ENCODE measurements around the gene SLC25A24.
"Not testable (repeated sequence)": the region's sequence is repeated elsewhere in the genome, so short reads cannot be mapped to it uniquely, and the experiment has no call there.

Gene SLC25A24

DNA sequence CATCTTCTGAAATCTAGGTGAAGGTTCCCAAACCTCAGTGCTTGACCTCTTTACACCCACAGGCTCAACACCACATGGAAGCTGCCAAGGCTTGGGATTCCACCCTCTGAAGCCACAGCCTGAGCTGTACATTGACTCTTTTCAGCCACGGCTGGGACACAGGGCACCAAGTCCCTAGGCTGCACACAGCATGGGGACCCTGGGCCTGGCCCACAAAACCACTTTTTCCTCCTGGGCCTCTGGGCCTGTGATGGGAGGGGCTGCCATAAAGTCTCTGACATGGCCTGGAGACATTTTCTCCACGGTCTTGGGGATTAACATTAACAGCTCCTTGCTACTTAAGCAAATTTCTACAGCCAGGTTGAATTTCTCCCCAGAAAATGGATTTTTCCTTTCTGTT is 67.8 kb downstream of the SLC25A24 start:
- DNase-seq, result not testable (repeated sequence)

DNA sequence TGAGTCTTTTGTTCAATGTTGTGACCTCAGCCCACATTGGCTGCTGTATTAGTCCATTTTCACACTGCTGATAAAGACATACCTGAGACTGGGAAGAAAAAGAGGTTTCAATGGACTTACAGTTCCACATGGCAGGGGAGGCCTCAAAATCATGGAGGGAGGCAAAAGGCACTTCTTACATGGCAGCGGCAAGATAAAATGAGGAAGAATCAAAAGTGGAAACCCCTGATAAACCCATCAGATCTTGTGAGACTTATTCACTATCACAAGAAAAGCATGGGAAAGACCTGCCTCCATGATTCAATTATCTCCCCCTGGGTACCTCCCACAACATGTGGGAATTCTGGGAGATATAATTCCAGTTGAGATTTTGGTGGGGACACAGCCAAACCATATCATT is 68.9 kb downstream of the SLC25A24 start:
- not testable (repeated sequence) for DNase-seq

DNA sequence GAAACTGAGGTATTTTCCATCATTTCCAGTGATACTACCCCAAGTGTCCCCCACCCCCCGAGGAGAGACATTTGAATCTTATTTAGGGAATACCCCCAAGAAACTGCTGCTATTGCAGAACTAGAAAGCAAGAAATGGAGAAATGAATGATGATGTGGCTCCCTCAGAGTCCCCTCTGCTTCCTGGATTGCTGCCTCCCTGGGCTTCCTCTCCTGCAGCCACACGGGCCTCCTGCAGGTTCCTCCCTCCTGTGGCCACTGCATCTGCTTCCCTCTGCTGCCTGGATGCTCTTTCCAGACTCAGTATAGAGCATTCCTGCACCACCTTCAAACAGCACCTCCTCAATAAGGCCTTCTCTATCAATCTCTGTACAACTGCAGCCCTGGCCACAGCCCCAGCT is 69.3 kb downstream of the SLC25A24 start:
- peak in 1 of 2 donors; percentile 71 for DNase-seq

DNA sequence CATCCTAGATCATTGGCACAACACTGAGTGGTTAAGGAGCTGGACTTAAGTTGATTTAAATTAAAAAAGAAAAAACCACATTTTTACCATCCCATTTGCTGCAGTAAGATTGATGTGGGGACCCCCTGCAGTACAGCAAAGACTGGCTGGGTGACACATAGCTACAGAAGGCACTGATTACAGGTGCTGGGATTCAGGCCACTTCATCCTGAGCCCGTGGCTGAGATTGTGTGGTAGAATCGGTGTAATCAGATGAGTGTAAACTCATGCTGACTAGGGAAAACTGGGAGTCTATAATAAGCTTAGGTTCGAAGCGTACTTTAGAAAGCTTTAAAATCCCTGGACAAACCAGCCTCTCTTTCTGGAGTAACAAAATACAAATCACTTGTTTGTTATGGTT is 70.1 kb downstream of the SLC25A24 start:
- DNase-seq, result no peak

DNA sequence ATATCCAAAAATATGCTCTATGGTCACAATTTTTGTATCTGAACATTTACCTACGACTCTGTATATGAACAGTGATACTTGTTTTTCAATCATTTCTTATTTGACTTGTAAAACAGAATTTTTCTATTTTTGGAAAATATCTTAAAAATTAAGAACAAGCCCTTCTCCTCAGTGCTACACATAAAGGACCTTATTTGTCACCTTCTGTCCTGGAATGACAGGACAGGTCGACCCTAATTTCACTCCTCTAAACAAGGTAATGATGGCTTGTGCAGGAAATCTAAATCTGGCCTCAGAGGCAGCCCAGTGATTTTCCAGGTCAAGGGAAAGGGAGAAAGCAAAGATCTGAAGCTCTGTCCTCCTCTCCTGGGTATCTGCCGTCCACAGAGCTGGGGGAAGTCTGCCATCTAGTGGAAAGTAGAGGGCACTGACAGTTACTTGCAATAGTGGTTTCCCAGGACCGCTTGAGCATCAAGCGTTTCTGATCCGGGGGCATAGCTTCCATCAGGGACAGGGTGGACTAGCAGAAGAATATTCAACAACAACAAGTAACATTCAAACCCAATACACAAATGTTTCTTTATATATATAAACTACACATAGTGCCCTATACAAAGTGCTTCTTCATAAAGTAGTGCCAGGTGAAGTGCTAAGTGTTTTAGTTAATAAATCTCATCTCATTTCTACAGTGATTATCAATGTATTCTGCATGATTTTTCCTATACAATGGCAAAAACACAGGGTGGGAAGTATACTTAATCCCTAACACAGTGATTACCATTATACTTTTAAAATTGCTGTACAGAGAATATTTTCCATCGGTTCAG is 74.6 kb downstream of the SLC25A24 start:
- DNase-seq, result peak; percentile 32 to 69

DNA sequence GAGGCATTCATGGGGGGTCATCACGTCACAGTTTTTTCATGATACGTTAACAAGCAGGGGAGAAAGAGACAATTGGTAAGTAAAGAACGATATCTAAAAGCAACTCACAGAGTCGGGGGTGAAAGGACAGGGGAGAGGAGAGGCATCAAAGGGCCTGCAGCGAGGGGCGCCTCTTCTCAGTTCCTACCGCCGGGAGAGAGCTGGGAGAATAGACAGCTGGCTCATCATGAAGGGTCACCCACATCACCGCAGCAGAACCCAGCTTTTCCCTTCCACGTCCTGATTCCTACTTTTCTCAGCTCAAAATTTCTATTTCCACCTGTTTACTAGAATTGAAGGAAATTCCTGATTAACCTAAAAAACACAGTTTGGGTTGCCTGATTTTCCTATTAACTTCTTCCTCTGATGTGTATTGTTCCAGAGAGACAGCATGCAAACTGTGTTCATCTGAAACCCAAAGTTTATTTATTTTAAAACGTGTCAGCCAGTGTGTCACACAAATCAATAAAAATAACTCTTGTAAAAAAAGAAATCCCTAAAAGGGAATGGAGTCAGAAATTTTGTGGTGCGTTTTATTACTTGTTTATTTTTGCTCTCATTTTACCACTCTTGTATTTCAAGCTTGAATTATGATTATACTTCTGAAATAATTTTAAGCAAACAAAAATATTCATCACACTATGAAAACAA is 75.4 kb downstream of the SLC25A24 start:
- no peak for DNase-seq

DNA sequence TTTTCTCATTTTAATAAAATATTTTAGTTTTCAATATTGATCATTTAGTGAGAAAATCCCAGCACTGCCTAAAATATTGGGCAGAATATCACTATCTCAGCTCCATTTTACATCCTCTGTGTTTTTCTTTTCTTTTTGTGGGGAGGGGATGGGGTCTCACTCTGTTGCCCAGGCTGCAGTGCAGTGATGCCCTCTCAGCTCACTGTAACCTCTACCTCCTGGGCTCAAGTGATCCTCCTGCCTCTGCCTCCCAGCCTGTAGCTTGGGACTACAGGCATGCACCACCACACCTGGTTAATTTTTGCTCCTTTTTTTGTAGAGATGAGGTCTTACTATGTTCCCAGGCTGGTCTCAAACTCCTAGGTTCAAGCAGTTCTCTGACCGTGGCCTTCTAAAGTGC is 76.1 kb downstream of the SLC25A24 start:
- DNase-seq, result no peak

DNA sequence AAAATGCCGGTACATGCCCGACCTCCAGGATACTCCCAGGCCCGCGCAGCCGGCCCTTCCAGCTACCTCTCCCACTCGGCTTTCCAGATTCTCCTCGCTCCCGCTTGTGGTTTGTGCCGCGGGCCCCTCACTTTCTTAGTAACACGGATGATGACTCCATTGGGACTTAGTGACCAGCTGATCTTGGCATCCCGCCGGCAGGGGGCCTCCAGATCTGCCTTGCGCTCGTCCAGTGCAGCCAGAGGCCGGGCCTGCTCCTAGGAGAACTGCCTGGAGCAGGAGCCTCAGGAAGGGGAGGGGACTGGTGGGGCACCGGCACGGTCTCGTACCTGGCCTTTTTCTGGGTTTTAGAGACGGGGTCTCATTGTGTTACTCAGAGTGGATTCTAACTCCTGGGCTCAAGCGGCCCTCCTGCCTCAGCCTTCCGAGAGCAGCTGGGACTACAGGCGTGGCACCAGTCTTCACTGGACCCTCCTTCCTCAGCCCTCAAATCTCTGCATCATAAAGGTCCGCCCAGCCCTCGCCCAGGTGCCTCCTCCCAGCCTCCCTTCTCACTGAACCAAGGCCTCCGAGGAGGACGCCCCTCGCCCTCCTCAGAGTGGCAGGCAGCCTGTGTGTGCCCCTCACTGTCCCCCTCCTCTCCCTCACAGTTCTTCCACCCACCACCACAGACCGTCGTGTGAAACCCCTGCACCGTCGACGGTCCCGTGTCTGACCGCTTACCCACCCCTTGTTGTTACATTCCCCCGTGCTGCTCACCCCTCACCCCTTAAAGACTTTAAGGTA is 78.6 kb downstream of the SLC25A24 start:
- DNase-seq, result no peak

DNA sequence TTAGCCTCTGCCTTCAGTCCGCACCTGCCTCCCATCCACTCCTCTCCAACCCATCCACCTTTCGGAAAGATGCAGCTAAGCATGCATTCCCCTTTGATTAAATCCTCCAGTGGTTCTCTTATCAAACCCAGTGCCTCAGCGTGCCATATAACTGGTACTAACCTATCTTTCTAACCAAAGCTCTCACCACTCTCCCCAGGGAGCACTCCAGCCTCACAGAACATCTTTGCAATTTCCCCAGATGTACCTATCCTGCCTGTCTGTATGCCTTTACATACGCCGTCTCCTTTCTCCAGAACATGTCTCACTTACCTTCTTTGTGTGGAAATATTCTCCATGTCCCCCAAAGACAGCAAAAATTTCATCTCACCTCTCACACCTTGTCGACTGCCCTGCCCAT is 80.0 kb downstream of the SLC25A24 start:
- no peak for DNase-seq

DNA sequence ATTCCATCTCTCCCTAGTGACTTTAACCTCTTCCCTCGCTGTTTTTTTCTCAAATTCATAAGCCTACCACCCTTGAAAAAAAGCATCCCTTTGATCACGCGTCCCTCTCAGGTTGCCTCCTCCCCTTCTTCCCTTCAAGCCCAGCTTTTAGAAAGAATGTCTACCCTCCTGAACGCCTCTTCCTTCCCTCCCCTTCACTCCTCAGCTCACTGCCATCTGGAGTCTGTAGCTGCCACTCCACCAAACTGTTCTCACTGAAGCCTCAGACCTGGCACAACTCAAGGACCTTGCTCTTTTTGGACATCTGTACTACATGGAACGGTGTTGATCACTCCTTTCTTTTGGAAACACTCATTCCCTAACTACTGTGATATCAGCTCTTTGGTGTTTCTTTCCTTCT is 80.6 kb downstream of the SLC25A24 start:
- DNase-seq, result no peak

DNA sequence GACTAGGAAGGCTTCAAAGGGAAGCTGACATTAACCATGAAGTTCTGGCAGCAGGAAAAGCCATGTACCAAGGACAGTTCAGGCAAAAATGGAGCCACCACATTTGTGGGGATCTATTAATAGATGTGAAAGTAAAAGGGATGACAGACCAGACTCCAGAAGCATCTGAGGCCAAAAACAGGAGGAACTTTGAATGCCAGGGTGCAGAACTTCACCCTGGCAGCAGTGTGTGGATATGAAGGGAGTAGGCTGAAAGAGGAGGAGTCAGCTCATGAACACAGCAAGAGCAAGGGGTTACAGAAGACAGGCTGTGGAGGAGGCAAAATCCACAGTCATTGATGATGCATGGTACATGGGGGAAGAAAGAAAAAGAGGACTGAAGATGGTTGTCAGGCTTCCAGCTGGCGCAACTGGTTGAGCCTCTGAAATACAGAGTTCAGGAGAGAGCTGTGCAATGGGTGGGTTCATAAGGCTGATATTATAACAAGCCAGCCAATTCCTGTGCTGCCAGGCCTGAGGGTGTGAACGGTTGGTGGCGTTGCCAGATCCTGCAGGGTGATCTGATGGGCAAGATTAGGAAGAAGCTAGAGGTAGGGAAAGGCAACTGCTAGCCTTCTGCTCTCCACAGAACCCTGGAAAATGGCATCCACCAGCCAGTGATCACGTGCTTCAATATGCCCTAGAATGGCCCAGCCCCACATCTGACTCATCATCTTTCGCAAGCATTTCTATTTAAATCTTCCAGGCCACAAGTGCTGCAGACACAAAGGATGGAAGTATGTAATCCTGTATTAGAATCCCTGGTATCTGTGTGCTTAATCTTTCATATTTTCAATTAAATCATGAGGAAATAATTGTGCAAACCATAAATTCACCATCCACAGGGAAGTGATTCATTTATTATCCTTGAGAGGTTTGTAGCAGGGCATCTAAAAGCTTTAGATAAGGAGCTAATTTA is 81.9 kb downstream of the SLC25A24 start:
- peak in 1 of 2 donors; percentile 90 for DNase-seq

DNA sequence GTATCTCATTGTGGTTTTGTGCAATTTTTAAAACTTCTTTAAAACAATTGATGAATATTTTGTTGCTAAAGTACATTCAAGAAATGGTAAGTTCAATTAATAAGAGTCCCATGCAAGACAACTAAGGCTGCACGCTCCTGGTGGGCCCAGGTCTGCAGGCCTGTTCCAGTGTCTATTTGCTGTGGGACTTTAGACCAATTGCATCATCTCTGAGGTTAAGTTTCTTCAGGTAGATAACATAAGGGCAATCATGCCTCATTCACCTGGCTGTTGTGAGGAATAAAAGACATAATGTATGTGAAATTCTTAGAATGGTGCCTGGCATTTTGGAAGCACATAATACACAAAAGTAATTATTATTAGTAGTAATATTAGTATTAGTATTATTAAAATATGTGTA is 82.9 kb downstream of the SLC25A24 start:
- no peak for DNase-seq

DNA sequence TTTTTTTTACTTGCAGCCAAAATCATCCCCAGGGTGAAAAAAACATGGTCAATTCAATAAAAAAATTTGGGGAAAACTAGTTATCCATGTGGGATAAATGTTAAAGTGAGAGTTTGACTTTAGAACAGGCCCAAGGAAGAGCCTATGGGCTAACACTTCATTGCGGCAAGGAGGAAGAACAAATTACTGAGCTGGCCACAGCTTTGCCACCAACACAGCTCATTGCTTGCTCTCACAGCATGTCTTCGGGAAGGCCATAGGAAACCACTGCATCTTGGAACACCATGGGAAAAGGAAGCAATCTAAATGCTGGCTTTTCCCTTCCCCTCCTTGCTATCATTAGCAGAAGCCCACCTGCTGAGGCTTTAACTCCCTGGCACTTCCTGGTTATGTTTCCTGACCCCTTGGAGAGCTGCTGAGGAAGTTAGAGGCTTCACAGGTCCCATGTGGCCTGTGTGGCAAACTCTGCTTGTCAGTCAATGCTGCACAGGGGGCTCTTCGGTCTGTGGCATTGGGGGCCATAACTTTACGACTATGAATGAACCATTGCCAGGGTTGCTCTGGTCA is 86.0 kb downstream of the SLC25A24 start:
- no peak for DNase-seq

DNA sequence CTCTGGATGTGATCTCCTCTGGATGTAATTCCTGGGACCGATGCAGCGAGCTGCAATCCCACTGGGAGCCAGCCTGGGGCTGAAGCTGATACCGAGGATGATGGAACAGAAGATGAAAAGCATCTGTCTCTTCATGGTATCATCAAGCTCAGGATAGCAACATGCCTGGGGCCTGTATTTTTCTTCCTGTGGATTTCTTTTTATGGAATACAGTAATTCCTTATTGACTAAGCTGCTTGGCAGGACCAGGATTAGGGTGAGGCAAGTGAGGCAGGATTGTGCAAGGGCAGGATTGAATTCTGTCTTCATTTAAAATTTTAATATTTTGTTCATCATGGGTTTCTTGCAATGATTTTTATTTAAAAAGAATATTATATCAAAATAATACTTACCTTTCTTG is 86.6 kb downstream of the SLC25A24 start:
- no peak for DNase-seq

DNA sequence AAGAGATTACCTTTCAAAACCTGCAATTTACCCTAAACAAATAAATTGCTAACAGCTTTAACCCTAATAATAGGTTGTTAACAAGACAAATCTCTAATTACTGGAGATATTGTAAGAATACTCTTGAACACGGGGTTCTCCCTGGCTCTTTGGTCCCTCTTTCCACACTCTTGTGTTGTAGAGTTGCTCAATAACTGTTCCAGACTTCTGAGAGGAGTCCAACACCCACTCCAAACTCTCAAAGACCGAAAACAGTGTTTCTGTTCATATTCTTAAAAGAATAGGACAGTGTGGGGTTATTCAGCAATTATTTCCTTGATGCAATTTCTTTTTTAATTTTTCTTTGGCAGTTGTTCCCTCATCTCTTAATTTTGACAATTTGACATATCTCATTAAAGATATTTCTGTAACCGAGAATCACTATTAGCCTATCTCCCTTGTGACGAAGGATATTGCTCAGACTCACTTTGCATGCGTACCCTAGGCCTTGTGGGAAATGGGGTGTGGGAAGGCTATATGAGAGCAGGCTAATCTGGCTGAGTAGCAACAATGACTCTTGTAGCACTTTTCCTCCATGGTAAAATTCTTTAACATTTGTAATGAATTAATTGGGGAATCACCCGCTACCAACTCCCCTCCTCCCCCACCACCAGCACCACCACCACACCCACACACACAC is 90.7 kb downstream of the SLC25A24 start:
- DNase-seq, result no peak

DNA sequence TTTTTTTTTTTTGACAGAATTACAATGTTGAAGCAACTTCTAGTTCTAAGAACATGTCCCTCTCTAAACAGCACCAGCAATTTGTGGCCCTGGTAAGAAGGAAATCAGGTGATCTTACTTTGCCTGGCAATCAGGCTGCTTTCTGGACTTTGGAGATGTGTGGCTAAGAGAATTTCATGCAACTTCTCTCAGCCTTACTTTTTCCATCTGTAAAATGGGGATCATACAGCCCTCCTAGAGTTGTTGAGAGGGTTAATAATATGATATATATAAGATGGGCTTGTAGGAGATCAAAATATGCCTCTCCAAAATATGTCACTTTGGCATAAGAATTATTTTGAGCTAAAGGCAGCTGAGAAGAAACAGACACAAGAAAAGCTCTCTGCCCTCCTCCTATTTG is 92.0 kb downstream of the SLC25A24 start:
- no peak for DNase-seq

DNA sequence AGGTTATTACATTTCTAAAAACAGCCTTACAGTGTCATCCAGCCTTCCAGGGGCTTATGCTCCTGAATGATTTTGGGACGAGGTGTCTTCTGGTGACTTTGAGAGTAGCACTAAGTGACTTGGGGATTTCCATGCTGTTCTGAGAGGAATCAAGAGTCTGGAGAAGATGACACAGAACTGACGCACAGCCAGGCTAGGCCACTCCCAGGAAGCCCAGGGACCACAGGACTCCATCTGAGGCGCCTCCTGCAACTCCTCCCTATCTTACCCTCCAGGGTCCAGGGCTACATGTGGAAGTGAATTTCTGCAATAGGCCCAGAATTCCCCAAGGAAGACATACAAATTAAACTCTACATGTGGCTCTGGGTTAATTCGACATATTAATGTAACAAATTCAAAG is 92.5 kb downstream of the SLC25A24 start:
- DNase-seq, result peak in 1 of 2 donors; percentile 89

DNA sequence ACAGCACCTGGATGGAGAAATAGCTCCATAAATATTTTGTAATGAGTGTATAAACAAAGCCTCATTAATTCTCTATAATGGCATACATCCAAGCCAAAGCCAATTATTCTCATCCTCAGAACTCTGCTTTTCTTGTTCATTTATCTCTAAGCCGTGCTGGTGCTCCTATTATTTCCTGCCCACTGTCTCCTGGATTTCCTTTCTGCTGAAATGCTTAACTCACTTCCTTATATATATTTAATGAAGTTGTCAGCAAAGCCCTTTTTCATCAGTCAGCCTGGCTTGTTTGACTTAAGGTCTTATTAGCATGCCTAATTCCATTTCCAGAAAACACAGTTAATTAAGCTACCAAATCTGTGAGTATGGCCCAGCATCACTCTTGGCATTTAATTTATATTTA is 93.4 kb downstream of the SLC25A24 start:
- DNase-seq, result peak in 1 of 2 donors; percentile 37

DNA sequence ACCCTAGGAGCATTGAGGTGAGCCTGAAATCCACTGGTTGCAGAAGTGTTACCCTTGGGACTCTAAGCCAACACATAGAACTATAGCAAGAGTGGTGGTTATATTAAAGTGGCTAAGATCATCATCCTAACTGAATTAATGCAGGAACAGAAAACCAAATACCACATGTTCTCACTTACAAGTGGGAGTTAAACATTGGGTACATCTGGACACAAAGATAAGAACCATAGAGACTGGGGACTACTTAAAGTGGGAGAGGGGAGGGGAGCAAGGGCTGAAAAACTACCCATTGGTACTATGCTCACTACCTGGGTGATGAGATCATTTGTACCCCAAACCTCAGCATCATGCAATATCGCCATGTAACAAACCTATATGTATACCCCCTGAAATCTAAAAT is 100.0 kb downstream of the SLC25A24 start:
- DNase-seq, result no peak

DNA sequence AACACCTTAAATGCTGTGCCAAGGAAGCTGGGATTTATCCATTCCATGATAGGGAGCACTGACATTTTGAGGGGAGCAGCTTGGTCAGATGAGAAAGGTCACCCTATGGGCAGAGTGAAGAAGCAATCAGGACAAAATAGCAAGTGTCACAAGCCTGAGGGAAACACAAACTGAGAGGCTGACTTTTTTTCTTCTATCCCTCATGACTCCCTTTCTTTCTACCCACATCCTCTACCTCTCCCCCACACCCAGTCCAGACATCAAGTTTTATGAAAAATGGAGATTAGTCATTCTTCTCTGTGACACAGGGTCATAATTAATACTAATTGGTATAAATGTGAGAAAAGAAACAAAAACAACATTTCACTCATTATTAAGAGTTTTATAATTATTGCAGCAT is 103.1 kb downstream of the SLC25A24 start:
- peak in 1 of 2 donors; percentile 84 for DNase-seq

DNA sequence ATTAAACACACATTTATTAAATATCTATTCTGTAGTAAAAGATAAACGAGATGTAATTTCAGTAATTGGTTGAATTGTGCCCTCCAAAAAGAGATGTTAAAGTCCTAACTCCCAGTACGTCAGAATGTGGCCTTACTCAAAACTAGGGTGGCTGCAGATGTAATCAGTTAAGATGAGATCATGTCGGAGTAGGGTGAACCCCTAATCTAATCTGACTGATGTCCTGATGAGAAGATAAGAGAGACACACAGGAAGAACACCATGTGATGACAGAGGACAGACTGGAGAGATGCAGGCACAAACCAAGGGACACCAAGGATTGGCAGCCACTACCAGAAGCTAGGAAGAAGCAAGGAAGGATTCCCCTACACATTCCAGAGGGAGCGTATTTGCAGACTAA is 104.1 kb downstream of the SLC25A24 start:
- DNase-seq, result no peak

All from bone marrow (tissue), 2 donors.